Heart right ventricle (tissue), 16 donors: Measurements from ENCODE around the gene CD6. TPM values are rescaled to one million over a fixed set of nuclear protein-coding genes. Genes with fewer than 3 reads are reported as not detected.
A peak's percentile ranks its signal among the peaks of the same experiment; 100 is the strongest.

Source experiments
- ATAC-seq, 8 donors: fragments of 200-7000 bp; cut with Tn5 transposase; one replicate each; pipeline ENCODE4 v1.9.1; 2020; ENCODE audit warnings: mild to moderate bottlenecking in 8 of 8, moderate library complexity in 8 of 8, moderate number of reproducible peaks in 1 of 8
- DNase-seq, 2 donors: peaks; one replicate each; pipeline ENCODE4 v3.0.0-alpha.2; 2020
- H3K27ac ChIP-seq, 10 donors: fragments of 200-600 bp; sonication (generic) in 2 of 10; one replicate each; pipeline versions ENCODE4 v1.5.0 to v1.8.0; 2020 to 2022; ENCODE audit warnings: mild to moderate bottlenecking in 3 of 10
- H3K27me3 ChIP-seq, 7 donors: fragments of 200-600 bp; one replicate each; pipeline ENCODE4 v1.8.0; 2021 to 2022; ENCODE audit warnings: mild to moderate bottlenecking in 2 of 7
- H3K36me3 ChIP-seq, 9 donors: fragments of 200-600 bp; sonication (generic) in 1 of 9; one replicate each; pipeline versions ENCODE4 v1.5.0 to v1.8.0; 2020 to 2022; ENCODE audit warnings: mild to moderate bottlenecking in 2 of 9
- H3K4me1 ChIP-seq, 9 donors: fragments of 200-600 bp; sonication (generic) in 1 of 9; one replicate each; pipeline versions ENCODE4 v1.5.0 to v1.8.0; 2020 to 2022; ENCODE audit warnings: mild to moderate bottlenecking in 4 of 9
- H3K4me3 ChIP-seq, 10 donors: fragments of 200-600 bp; sonication (generic) in 2 of 10; one replicate each; pipeline versions ENCODE4 v1.5.0 to v1.8.0; 2020 to 2022; ENCODE audit warnings: mild to moderate bottlenecking in 7 of 10, moderate library complexity in 2 of 10
- H3K9me3 ChIP-seq, 11 donors: fragments of 200-600 bp in 10 of 11; sonication (generic) in 2 of 11; one replicate each; pipeline versions ENCODE4 v1.5.0 to v1.8.0; 2013 to 2022; ENCODE audit warnings: mild to moderate bottlenecking in 2 of 11, control low read depth in 1 of 11, moderate library complexity in 1 of 11
- CTCF ChIP-seq, 9 donors: fragments of 200-600 bp; sonication (generic) in 2 of 9; IDR thresholded peaks; one replicate each; pipeline versions ENCODE4 v1.5.0 to v1.8.0; 2021 to 2022; ENCODE audit warnings: antibody characterized with exemption in 9 of 9, mild to moderate bottlenecking in 5 of 9, moderate library complexity in 1 of 9
- WGBS, 2 donors: extraction: QIAGEN DNeasy Blood & Tissue Kit; methylation state at CpG; one replicate each; pipeline ENCODE4 v1.1.7; 2013; ENCODE audit warnings: inconsistent platforms in 1 of 2; 5-methylcytosine and 5-hydroxymethylcytosine counted together
- intact Hi-C, 10 donors: fragments of 100-400 bp; cut with DNase I; formaldehyde crosslinking; loops; one replicate each; pipeline versions ENCODE4 v1.11.1 to v1.14.2; 2022
- polyA plus RNA-seq, 2 donors: library from polyadenylated mRNA; stranded (reverse); fragments of 200-250 nt; gene quantifications; one replicate each; pipeline ENCODE4 v1.2.3, GENCODE V29; 2013
- total RNA-seq, 10 donors: library from RNA; stranded (reverse); fragmentation: NEBNext Ultra II Directional in 3 of 10; extraction: Animal tissue kit (Norgen Biotek cat#: 25700) in 3 of 10; gene quantifications; one replicate each; pipeline versions ENCODE4 v1.2.1 to v1.2.4, GENCODE V29; 2021 to 2023
- donor health status: Arrhythmogenic right ventricular cardiomyopathy.
- donor health status: ischemic (EF 13 %, LVEDD 7.1; RV severe dilation, severe dysfunction).
- donor health status: healthy with polysubstance abuse.
- donor health status: DM: no; HTN: yes; CAD: no.
- donor health status: DM: no; HTN: no; CAD: no.
- donor health status: ischemic (EF 25% LVEDD 6.9; RV normal size, moderate dysfunction).
- donor health status: ischemic (EF 25% LVEDD 5.7; RV mildly dilated, moderate dysfunction).
- donor health status: healthy.
- donor health status: DM: yes; HTN: yes; CAD: no.
- donor health status: Ischemic cardiomyopathy.
- donor health status: ischemic (EF 35%, LVEDD 5.7; RV mildly dilated, moderate dysfunction).
- donor health status: nonischemic (EF 11% LVEDD 7.7; RV severe dilation, severe dysfunction).
- donor health status: DM: yes; HTN: yes; CAD: no.
- donor health status: PGD.
- donor health status: ischemic (EF 29% LVEDD 5.4; RV normal size, mild dysfunction).
- donor health status: nonischemic (EF 23%, LVEDD 6.1; RV moderate dilation, normal function).

CD6 gene
- total and polyA plus RNA-seq, 12 donors: 0.07 to 4.5 (median 0.34) TPM; not detected in 1

- Histone ChIP-seq H3K27ac (no peak overlapping the region), H3K4me3 (no peak overlapping the region), H3K27me3 (peaks cover 0 to 13% (median 0%) of the 10 kb centered on the region in 7 donors), H3K36me3 (no peaks in the 10 kb centered on the region), H3K9me3 (no peaks in the 10 kb centered on the region), H3K4me1 (peaks cover 0 to 42% (median 6%) of the 10 kb centered on the region in 9 donors)
- TF ChIP-seq CTCF (IDR thresholded peaks at IDR 0.05): no peak
- WGBS, 2 donors: 81 to 86% methylated on average over 4 of the region's 4 CpGs
- intact Hi-C loops: no loop called here
- ATAC-seq (no peak), DNase-seq (no peak)
Measured at GRCh38 chr11:60957188-60957587, 14.3 kb upstream of the CD6 start.

GRCh38 chr11:60959431-60959830 is 12.0 kb upstream of the CD6 start:
- Histone ChIP-seq H3K9me3 (no peaks in the 10 kb centered on the region), H3K27me3 (peaks cover 0 to 13% (median 0%) of the 10 kb centered on the region in 7 donors), H3K36me3 (no peaks in the 10 kb centered on the region), H3K4me1 (peaks cover 0 to 21% (median 0%) of the 10 kb centered on the region in 9 donors), H3K4me3 (no peak overlapping the region), H3K27ac (no peak overlapping the region)
- intact Hi-C loops: no loop called here
- ATAC-seq: peak in 2 of 8 donors; percentile 31 to 60
- whole genome bisulfite sequencing, 2 donors: 67 to 71% methylated on average over 6 of the region's 6 CpGs
- no peak for TF ChIP-seq CTCF (IDR thresholded peaks at IDR 0.05)
- no peak for DNase-seq

GRCh38 chr11:60960405-60960804 is 11.1 kb upstream of the CD6 start:
- Histone ChIP-seq H3K9me3 (no peaks in the 10 kb centered on the region), H3K36me3 (no peaks in the 10 kb centered on the region), H3K27me3 (peaks cover 0 to 13% (median 0%) of the 10 kb centered on the region in 7 donors), H3K27ac (no peak overlapping the region), H3K4me3 (no peak overlapping the region), H3K4me1 (peaks cover 0 to 13% (median 0%) of the 10 kb centered on the region in 9 donors)
- no peak for TF ChIP-seq CTCF (IDR thresholded peaks at IDR 0.05)
- DNase-seq (no peak), ATAC-seq (no peak)
- intact Hi-C loops: no loop called here
- 78 to 79% methylated on average over 7 of the region's 7 CpGs for WGBS, 2 donors

GRCh38 chr11:60964801-60965200 is 6.7 kb upstream of the CD6 start:
- TF ChIP-seq CTCF (IDR thresholded peaks at IDR 0.05): no peak
- Histone ChIP-seq H3K9me3 (peaks cover 0 to 8% (median 0%) of the 10 kb centered on the region in 11 donors), H3K36me3 (no peaks in the 10 kb centered on the region), H3K27me3 (peaks cover 0 to 9% (median 0%) of the 10 kb centered on the region in 7 donors), H3K27ac (no peak overlapping the region), H3K4me3 (no peak overlapping the region), H3K4me1 (peaks cover 0 to 3% (median 0%) of the 10 kb centered on the region in 9 donors)
- intact Hi-C loops: no loop called here
- ATAC-seq (no peak), DNase-seq (no peak)
- 88% methylated on average over 6 of the region's 6 CpGs for WGBS, 2 donors
